ENCODE measurements around the gene BRD3. TPM values are rescaled to one million over a fixed set of nuclear protein-coding genes. Genes with fewer than 3 reads are reported as not detected.

BRD3 gene
- 11.8 and 12.7 TPM in 2 replicates for total RNA-seq

DNA sequence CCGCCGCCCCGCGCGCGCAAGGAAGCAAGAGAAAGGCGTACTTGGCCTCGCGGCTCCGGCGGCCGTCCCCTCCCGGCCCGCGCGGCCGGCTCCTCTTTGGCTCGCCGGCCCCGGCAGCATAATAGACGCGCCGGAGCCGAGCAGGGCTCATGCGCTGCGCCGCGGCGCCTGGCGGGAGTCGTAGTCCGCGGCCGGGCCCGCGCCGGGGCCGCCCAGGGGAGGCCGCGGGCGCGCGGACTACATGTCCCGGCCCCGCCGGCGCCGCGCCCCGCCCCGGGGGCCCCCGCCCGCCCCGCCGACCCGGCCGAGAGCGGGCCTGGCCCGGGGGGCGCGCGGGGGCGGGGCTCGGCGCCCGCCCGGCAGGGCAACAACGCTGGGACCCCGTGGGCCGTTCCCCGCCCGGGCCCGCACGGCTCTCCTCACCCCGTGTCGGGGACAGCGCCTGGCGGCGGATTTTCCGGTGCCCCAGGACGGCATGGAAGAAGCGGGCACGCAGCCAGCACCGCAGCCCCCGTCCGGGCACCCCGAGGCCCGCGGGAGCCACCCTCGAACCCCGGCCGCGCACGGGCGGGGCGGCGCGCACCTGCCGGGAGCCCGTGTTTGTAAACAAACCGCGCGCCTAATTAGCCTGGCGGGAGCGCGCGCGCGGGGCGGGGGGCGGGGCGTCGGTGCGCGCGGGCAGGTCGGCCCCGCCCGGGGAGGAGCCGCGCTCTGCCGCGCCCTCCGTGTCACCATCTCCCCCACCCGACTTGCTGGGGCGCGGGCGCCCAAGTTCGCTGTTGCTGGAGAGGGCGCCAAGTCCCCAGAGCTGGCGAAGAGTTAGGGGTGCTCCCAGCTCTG is at the start of gene BRD3:
Gene BRD3 (minus strand): TSS at position 123 of the 840 bp plus-strand sequence. CDS start 14,549 bp downstream, outside the sequence.

DNA sequence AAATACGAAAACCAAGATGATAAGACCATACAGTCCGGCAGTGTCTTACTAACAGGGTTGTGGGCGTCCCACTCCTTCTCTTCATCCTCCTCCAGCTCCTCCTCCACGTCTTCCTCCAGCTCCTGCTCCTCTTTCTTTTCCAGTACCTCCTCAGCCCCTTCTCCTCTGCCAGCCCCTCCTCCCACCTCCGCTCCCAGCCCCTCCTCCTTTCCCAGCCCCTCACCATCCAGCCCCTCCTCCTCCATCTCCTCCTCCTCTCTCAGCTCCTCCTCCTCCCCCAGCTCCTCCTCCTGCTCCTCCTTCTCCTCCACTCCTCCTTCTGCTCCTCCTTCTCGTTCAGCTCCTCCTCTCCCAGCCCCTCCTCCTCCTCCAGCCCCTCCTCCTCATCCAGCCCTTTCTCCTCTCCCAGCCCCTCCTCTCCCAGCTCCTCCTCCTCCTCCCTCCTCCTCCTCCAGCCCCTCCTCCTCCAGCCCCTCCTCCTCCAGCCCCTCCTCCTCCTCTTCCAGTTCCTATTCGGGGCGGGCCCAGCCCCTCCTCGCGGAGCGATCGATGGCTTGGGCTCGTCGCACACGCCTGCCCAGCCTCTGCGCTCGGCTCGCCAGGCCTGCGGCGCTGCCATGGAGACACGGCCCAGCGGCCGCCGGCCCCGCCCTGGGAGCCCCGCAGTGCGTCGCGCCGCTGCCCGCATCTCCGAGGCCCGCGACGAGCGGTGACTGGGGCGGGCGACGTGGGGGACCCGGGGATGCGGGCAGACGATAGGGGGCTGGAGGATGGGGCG is 42.8 kb downstream of the BRD3 start, which contains the start of gene BRD3OS:
Gene BRD3OS (plus strand): TSS at position 654 of the 778 bp plus-strand sequence. CDS start 1,267 bp downstream, outside the sequence.

DNA sequence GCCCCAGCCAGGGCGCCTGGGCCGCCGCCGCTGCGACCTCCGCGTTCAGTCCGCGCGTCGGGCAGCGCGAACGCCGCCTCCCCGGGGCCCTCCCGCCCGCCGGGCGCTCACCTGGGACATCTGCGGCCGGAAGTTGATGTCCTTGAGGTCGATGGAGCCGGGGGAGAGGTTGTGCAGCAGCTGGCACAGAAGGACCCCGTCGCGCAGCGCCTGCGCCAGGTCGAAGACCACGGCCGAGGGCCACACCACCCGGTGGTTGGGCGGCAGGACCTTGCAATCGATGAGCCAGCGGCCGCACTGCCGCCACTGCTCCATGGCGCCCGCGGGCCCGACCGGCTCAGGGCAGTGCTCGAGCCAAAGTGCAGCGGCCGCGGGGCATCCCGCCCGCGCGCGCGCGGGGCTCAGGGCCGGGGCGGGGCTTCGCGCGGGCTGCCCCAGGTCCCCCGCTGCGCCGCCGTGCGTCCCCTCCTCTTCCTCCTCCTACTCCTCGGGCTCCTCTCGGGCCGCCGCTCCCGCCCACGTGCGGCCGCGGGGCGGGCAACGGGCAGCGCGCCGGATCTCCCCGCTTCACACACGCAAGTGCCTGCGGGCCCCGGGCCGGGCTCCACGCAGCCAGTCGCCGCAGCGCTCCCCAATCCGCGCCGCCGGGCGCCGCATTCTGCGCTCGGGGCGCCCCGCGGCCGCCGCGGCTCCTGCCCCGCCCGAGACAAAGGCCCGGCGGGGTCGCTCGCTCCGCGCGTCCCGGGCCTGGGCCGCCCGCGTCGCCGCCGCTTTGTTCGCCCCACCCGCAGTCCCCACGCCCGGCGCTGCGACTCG is 75.7 kb downstream of the BRD3 start, which contains the start of gene VAV2:
Gene VAV2 (minus strand): TSS at position 361 of the 816 bp plus-strand sequence. CDS start 46 bp downstream, at position 315.

Other genes starting within 250 kb of the BRD3 start
- 7.3 and 9.9 TPM in 2 replicates for gene VAV2, start 75.7 kb downstream of the BRD3 start, total RNA-seq
- gene BRD3OS, start 42.5 kb downstream of the BRD3 start, total RNA-seq = 20.4 and 26.0 TPM in 2 replicates
- gene WDR5, start 68.1 kb upstream of the BRD3 start, total RNA-seq = 17.9 and 18.1 TPM in 2 replicates
- gene RNU6ATAC, start 96.5 kb upstream of the BRD3 start, total RNA-seq = under 0.01 TPM in 1 of 2 replicates, not detected in the other